DND-41 (cell line): ENCODE measurements around the gene TRIP12.
"Not testable (repeated sequence)": the region's sequence is repeated elsewhere in the genome, so short reads cannot be mapped to it uniquely, and the experiment has no call there.

ENCODE experiments used
- ATAC-seq: fragments of 200-7000 bp; cut with Tn5 transposase; 3 replicates; pipeline ENCODE4 v1.9.1; 2021; ENCODE audit warnings: low read depth; ENCODE audit not compliant: insufficient read depth
- DNase-seq: peaks from one replicate; pipeline ENCODE4 v3.0.0-alpha.2; 2020
- H2AFZ ChIP-seq: 2 replicates; pipeline ENCODE4 v1.6.0; 2012; ENCODE audit warnings: low read depth, low read length
- H3K27ac ChIP-seq: 2 replicates; pipeline ENCODE4 v1.5.1; 2012; ENCODE audit warnings: low read length, inconsistent platforms
- H3K27me3 ChIP-seq: fragments of 200-600 bp; sonication (generic); 2 replicates; pipeline ENCODE4 v1.6.0; 2012; ENCODE audit warnings: low read length, mild to moderate bottlenecking, inconsistent platforms; ENCODE audit not compliant: insufficient read depth, poor library complexity
- H3K36me3 ChIP-seq: 2 replicates; pipeline ENCODE4 v1.5.1; 2012; ENCODE audit warnings: low read length, inconsistent platforms; ENCODE audit not compliant: insufficient read depth
- H3K4me1 ChIP-seq: 2 replicates; pipeline ENCODE4 v1.5.1; 2012; ENCODE audit warnings: mild to moderate bottlenecking, low read length; ENCODE audit not compliant: insufficient read depth
- H3K4me2 ChIP-seq: 2 replicates; pipeline ENCODE4 v1.6.0; 2012; ENCODE audit warnings: mild to moderate bottlenecking, moderate library complexity, low read length, inconsistent platforms; ENCODE audit not compliant: insufficient read depth
- H3K4me3 ChIP-seq, 2 experiments: fragments of 200-600 bp in 1 of 2; shearing (Covaris generic) in 1 of 2; 2 replicates each; pipeline ENCODE4 v1.5.1; 2012 to 2016; ENCODE audit warnings: inconsistent platforms in 2 of 2, low read length in 2 of 2, mild to moderate bottlenecking in 2 of 2, low read depth in 1 of 2, moderate library complexity in 1 of 2
- H3K79me2 ChIP-seq: 2 replicates; pipeline ENCODE4 v1.6.0; 2012; ENCODE audit warnings: low read length, inconsistent platforms; ENCODE audit not compliant: insufficient read depth
- H3K9ac ChIP-seq: 2 replicates; pipeline ENCODE4 v1.6.0; 2012; ENCODE audit warnings: low read depth, mild to moderate bottlenecking, inconsistent platforms, low read length, moderate library complexity
- H3K9me3 ChIP-seq: 2 replicates; pipeline ENCODE4 v1.5.1; 2012; ENCODE audit warnings: low read length, moderate library complexity, mild to moderate bottlenecking, inconsistent platforms; ENCODE audit not compliant: insufficient read depth, severe bottlenecking
- H4K20me1 ChIP-seq: 2 replicates; pipeline ENCODE4 v1.6.0; 2012; ENCODE audit warnings: low read length; ENCODE audit not compliant: insufficient read depth
- CTCF ChIP-seq: IDR thresholded peaks from 2 replicates; pipeline ENCODE4 v1.5.1; 2012; ENCODE audit warnings: borderline replicate concordance, low read length, moderate library complexity, mild to moderate bottlenecking; ENCODE audit not compliant: poor library complexity, severe bottlenecking; ENCODE audit errors: extremely low read depth
- EZH2 ChIP-seq: IDR thresholded peaks from 3 replicates; pipeline ENCODE4 v1.6.1; 2012; ENCODE audit warnings: borderline replicate concordance, low read depth, mild to moderate bottlenecking, moderate library complexity, low read length, inconsistent platforms; ENCODE audit not compliant: severe bottlenecking

TRIP12 gene

GRCh38 chr2:229798446-229799155, 123.2 kb downstream of the TRIP12 start:
- H3K4me1 ChIP-seq = no peaks in the 10 kb centered on the region
- no peak for ATAC-seq
- H2AFZ ChIP-seq = no peak overlapping the region
- TF ChIP-seq CTCF = no peak
- TF ChIP-seq EZH2 = no peak
- H3K9ac ChIP-seq = no peak overlapping the region
- H3K27ac ChIP-seq = no peak overlapping the region
- H3K4me2 ChIP-seq = no peak overlapping the region
- no peaks in the 10 kb centered on the region for H4K20me1 ChIP-seq
- no peaks in the 10 kb centered on the region for H3K79me2 ChIP-seq
- H3K4me3 ChIP-seq = no peak overlapping the region
- no peaks in the 10 kb centered on the region for H3K27me3 ChIP-seq
- no peak for DNase-seq
- H3K9me3 ChIP-seq = no peaks in the 10 kb centered on the region
- peaks cover 92% of the 10 kb centered on the region for H3K36me3 ChIP-seq

DNA sequence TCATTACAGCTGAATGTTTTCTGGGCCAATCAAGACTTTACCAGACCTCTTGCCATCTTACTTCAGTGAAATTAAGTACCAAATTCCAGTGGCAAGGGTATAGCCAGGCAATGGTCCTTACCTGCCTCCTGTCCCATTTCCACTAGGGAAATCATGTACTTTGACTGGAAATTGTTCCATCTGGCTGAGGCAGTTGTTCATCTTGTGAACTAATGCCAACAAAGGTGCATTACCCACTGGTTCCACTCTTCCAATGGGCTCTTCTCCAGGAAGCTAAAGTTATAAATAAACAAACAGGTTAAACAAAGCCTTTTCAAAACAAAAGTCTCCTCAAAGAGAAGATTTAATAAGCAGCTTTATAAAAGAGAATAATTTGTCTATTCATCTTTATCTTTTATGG, 126.8 kb downstream of the TRIP12 start:
- DNase-seq = no peak
- Histone ChIP-seq H3K27ac (no peak overlapping the region), H3K27me3 (no peaks in the 10 kb centered on the region), H3K9me3 (no peaks in the 10 kb centered on the region), H2AFZ (no peak overlapping the region), H3K9ac (no peak overlapping the region), H4K20me1 (no peaks in the 10 kb centered on the region), H3K36me3 (peaks cover 91% of the 10 kb centered on the region), H3K4me2 (no peak overlapping the region), H3K79me2 (no peaks in the 10 kb centered on the region), H3K4me1 (no peaks in the 10 kb centered on the region), H3K4me3 (no peak overlapping the region)
- TF ChIP-seq CTCF (no peak), EZH2 (no peak)
- no peak for ATAC-seq

GRCh38 chr2:229794636-229795035, 127.2 kb downstream of the TRIP12 start:
- DNase-seq (no peak), ATAC-seq (no peak)
- no peak for TF ChIP-seq EZH2
- no peak for TF ChIP-seq CTCF
- no peak overlapping the region for H3K4me2 ChIP-seq
- no peaks in the 10 kb centered on the region for H3K27me3 ChIP-seq
- H3K4me3 ChIP-seq = no peak overlapping the region
- H4K20me1 ChIP-seq = no peaks in the 10 kb centered on the region
- H3K9ac ChIP-seq = no peak overlapping the region
- H3K79me2 ChIP-seq = no peaks in the 10 kb centered on the region
- no peak overlapping the region for H3K27ac ChIP-seq
- H2AFZ ChIP-seq = no peak overlapping the region
- no peaks in the 10 kb centered on the region for H3K4me1 ChIP-seq
- H3K36me3 ChIP-seq = peaks cover 91% of the 10 kb centered on the region
- no peaks in the 10 kb centered on the region for H3K9me3 ChIP-seq

GRCh38 chr2:229786289-229786688, 135.5 kb downstream of the TRIP12 start:
- H3K4me3 ChIP-seq, H3K4me1 ChIP-seq, H4K20me1 ChIP-seq, H3K79me2 ChIP-seq, ATAC-seq, H3K9ac ChIP-seq, H3K27me3 ChIP-seq, H3K9me3 ChIP-seq, H3K4me2 ChIP-seq, DNase-seq, H3K27ac ChIP-seq, H2AFZ ChIP-seq: not testable (repeated sequence)
- peaks cover 68% of the 10 kb centered on the region for H3K36me3 ChIP-seq
